Activated CD4-positive, alpha-beta T cell treated with anti-CD3 and anti-CD28 coated beads for 4 hours (primary cell): ENCODE measurements around the gene SRP54.
"Not testable (repeated sequence)": the region's sequence is repeated elsewhere in the genome, so short reads cannot be mapped to it uniquely, and the experiment has no call there.

Experiments used
- DNase-seq, 2 donors: peaks; one replicate each; pipeline ENCODE4 v3.0.0-alpha.2; 2020

The SRP54 gene

GRCh38 chr14:35050652-35051051 lies 67.9 kb downstream of the SRP54 start:
- DNase-seq = no peak

- no peak for DNase-seq
Observed at GRCh38 chr14:35051796-35052195, 69.0 kb downstream of the SRP54 start.

- DNase-seq = no peak
Observed at GRCh38 chr14:35052637-35053036, 69.8 kb downstream of the SRP54 start.

GRCh38 chr14:35061113-35061791 lies 78.5 kb downstream of the SRP54 start:
- not testable (repeated sequence) for DNase-seq

GRCh38 chr14:35065731-35066130 lies 82.9 kb downstream of the SRP54 start:
- DNase-seq = not testable (repeated sequence)

GRCh38 chr14:35068238-35069012 lies 85.6 kb downstream of the SRP54 start:
- DNase-seq = no peak

- no peak for DNase-seq
Observed at GRCh38 chr14:35072226-35072625, 89.4 kb downstream of the SRP54 start.

GRCh38 chr14:35073486-35073885 lies 90.7 kb downstream of the SRP54 start:
- no peak for DNase-seq

- DNase-seq = no peak
Observed at GRCh38 chr14:35078082-35078481, 95.3 kb downstream of the SRP54 start.
